HEK293T (cell line): ENCODE results near the gene TSNAXIP1.

ENCODE experiments used
- BHLHE40 ChIP-seq: fragments of 450-650 bp; IDR thresholded peaks from 2 replicates; pipeline ENCODE4 v1.6.1; 2016; ENCODE audit warnings: mild to moderate bottlenecking, moderate library complexity, borderline replicate concordance
- ELF4 ChIP-seq: fragments of 450-650 bp; IDR thresholded peaks from 2 replicates; pipeline ENCODE4 v1.6.1; 2017; ENCODE audit warnings: antibody characterized with exemption
- FOXA1 ChIP-seq: fragments of 450-650 bp; IDR thresholded peaks from 2 replicates; pipeline ENCODE4 v1.6.1; 2016; ENCODE audit warnings: mild to moderate bottlenecking
- FOXK2 ChIP-seq: fragments of 450-650 bp; IDR thresholded peaks from 2 replicates; pipeline ENCODE4 v1.6.1; 2016; ENCODE audit warnings: mild to moderate bottlenecking
- FOXM1 ChIP-seq: fragments of 450-650 bp; IDR thresholded peaks from 2 replicates; pipeline ENCODE4 v1.6.1; 2017; ENCODE audit warnings: mild to moderate bottlenecking, borderline replicate concordance
- HDGF ChIP-seq: fragments of 450-650 bp; IDR thresholded peaks from 2 replicates; pipeline ENCODE4 v1.6.1; 2017; ENCODE audit warnings: antibody characterized with exemption, borderline replicate concordance
- L3MBTL2 ChIP-seq: fragments of 450-650 bp; conservative IDR thresholded peaks from 2 replicates; pipeline ENCODE4 v1.6.1; 2016; ENCODE audit warnings: mild to moderate bottlenecking
- SP1 ChIP-seq: fragments of 450-650 bp; IDR thresholded peaks from 2 replicates; pipeline ENCODE4 v1.6.1; 2017
- SUZ12 ChIP-seq: fragments of 450-650 bp; IDR thresholded peaks from 2 replicates; pipeline ENCODE4 v1.6.1; 2016; ENCODE audit warnings: mild to moderate bottlenecking
- TARDBP ChIP-seq: fragments of 450-650 bp; IDR thresholded peaks from 2 replicates; pipeline ENCODE4 v1.6.1; 2016

GRCh38 chr16:67855789-67856188 lies 49.1 kb downstream of the TSNAXIP1 start:
- TF ChIP-seq SP1 (no peak), ELF4 (no peak), HDGF (no peak), FOXM1 (no peak), SUZ12 (no peak), BHLHE40 (no peak), L3MBTL2 (no peak), FOXK2 (no peak), FOXA1 (no peak), TARDBP (no peak)
